Measurements from ENCODE around the gene FAM53B. TPM values are rescaled to one million over a fixed set of nuclear protein-coding genes. Genes with fewer than 3 reads are reported as not detected.

Gene FAM53B
- total RNA-seq, 1 experiment from 2014 or later: 13.7 TPM

- no peak overlapping the region for H3K4me3 Mint-ChIP-seq (ENCODE audit: unreplicated experiment)
- POLR2A ChIA-PET: no interaction called here
- Histone ChIP-seq H3K9me3 (no peaks in the 10 kb centered on the region), H3K4me1 (no peaks in the 10 kb centered on the region), H3K4me3 (ENCODE audit: low read depth, low read length) (no peak overlapping the region), H3K27me3 (replicated peaks; ENCODE audit: control insufficient read depth, insufficient read depth, low read length) (no peaks in the 10 kb centered on the region), H3K36me3 (ENCODE audit: control insufficient read depth, insufficient read depth, low read length) (no peaks in the 10 kb centered on the region)
- no peaks in the 10 kb centered on the region for H3K27me3 Mint-ChIP-seq (ENCODE audit: insufficient read depth, unreplicated experiment)
- TF ChIP-seq, protein P1, sequence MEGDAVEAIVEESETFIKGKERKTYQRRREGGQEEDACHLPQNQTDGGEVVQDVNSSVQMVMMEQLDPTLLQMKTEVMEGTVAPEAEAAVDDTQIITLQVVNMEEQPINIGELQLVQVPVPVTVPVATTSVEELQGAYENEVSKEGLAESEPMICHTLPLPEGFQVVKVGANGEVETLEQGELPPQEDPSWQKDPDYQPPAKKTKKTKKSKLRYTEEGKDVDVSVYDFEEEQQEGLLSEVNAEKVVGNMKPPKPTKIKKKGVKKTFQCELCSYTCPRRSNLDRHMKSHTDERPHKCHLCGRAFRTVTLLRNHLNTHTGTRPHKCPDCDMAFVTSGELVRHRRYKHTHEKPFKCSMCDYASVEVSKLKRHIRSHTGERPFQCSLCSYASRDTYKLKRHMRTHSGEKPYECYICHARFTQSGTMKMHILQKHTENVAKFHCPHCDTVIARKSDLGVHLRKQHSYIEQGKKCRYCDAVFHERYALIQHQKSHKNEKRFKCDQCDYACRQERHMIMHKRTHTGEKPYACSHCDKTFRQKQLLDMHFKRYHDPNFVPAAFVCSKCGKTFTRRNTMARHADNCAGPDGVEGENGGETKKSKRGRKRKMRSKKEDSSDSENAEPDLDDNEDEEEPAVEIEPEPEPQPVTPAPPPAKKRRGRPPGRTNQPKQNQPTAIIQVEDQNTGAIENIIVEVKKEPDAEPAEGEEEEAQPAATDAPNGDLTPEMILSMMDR (IDR thresholded peaks at IDR 0.05; ENCODE audit: insufficient read depth in 1 of 2, low read depth in 1 of 2, low read length in 1 of 2, severe bottlenecking in 1 of 2, unreplicated experiment in 1 of 2): no peak
- no peaks in the 10 kb centered on the region for H3K9me3 Mint-ChIP-seq (ENCODE audit: unreplicated experiment)
- H3K27ac Mint-ChIP-seq (ENCODE audit: unreplicated experiment): no peak overlapping the region
- BruUV-seq (replicated peaks): no TSS peak
- DNase-seq: no peak
- CTCF ChIA-PET: no interaction called here
- intact Hi-C loops (cut with micrococcal nuclease; ENCODE audit: unreplicated experiment): no loop called here
- H3K4me1 Mint-ChIP-seq (ENCODE audit: low read depth, unreplicated experiment): no peaks in the 10 kb centered on the region
- peaks cover 6% of the 10 kb centered on the region for H3K36me3 Mint-ChIP-seq (ENCODE audit: insufficient read depth, unreplicated experiment)
These were observed 55.8 kb downstream of the FAM53B start for GRCh38 chr10:124688386-124688785.

DNA sequence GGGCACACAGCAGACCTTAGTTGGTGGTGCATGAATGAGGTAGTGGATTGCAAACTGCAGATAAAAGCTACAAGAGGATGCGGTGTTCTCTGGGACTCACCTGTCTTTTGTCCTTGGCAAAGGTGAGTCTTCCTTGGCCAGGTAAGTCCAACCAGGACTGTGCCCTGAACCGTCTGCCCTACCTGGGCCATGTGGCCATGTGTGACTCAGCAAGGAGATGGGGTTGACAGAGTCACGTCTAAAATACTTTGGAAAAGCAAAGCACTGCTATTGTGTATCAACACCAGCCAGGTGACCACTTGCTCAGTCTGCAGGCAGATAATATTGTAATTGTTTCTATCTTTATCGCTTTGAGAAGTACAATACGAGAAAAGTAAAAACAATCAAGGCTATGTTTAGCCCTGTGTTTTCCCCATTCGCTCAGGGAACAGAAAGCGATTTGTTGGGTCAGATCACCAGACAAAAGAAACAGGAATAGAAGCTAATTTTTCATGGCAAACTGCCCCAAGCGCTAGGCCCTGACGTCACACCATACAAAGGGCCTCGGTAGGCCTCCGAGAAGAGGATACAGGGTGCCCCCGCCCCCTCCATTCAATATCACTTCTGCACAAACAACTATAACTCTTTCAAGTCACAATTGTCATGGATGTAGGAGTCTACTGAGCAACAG lies 57.3 kb downstream of the FAM53B start:
- H3K4me3 Mint-ChIP-seq (ENCODE audit: unreplicated experiment): no peak overlapping the region
- no peaks in the 10 kb centered on the region for H3K27me3 Mint-ChIP-seq (ENCODE audit: insufficient read depth, unreplicated experiment)
- TF ChIP-seq, protein P1 (IDR thresholded peaks at IDR 0.05; ENCODE audit: insufficient read depth in 1 of 2, low read depth in 1 of 2, low read length in 1 of 2, severe bottlenecking in 1 of 2, unreplicated experiment in 1 of 2): no peak
- Histone ChIP-seq H3K36me3 (ENCODE audit: control insufficient read depth, insufficient read depth, low read length) (no peaks in the 10 kb centered on the region), H3K27me3 (replicated peaks; ENCODE audit: control insufficient read depth, insufficient read depth, low read length) (no peaks in the 10 kb centered on the region), H3K9me3 (no peaks in the 10 kb centered on the region), H3K4me1 (no peaks in the 10 kb centered on the region), H3K4me3 (ENCODE audit: low read depth, low read length) (no peak overlapping the region)
- H3K27ac Mint-ChIP-seq (ENCODE audit: unreplicated experiment): no peak overlapping the region
- ChIA-PET POLR2A (no interaction called here), CTCF (no interaction called here)
- H3K4me1 Mint-ChIP-seq (ENCODE audit: low read depth, unreplicated experiment): no peaks in the 10 kb centered on the region
- H3K36me3 Mint-ChIP-seq (ENCODE audit: insufficient read depth, unreplicated experiment): peaks cover 6% of the 10 kb centered on the region
- BruUV-seq (replicated peaks): no TSS peak
- DNase-seq: no peak
- H3K9me3 Mint-ChIP-seq (ENCODE audit: unreplicated experiment): no peaks in the 10 kb centered on the region
- intact Hi-C loops (cut with micrococcal nuclease; ENCODE audit: unreplicated experiment): no loop called here

DNA sequence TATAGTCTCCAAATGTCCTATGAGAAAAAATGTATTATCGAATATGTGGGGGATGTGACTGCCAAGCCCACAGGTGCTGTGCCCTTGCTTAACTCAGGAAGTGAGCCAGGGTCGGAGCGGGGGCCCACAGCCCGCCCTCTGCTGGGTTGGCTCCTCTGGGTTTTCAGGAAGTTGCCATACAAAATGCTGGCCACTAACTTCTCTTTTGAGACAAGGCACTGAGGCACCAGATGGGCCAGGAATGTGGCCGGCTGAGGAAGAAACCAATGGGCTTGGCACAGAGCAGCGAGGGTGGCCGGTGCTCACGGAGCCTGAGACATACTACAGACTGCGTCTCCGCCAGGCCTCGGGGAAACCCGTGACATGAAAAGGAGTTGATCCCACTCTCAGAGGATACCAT lies 58.9 kb downstream of the FAM53B start:
- no peak for DNase-seq
- Histone ChIP-seq H3K9me3 (no peaks in the 10 kb centered on the region), H3K36me3 (ENCODE audit: control insufficient read depth, insufficient read depth, low read length) (peaks cover 4% of the 10 kb centered on the region; the same call in 1 of the 2 replicates), H3K4me1 (no peaks in the 10 kb centered on the region), H3K27me3 (replicated peaks; ENCODE audit: control insufficient read depth, insufficient read depth, low read length) (no peaks in the 10 kb centered on the region), H3K4me3 (ENCODE audit: low read depth, low read length) (no peak overlapping the region)
- BruUV-seq (replicated peaks): no TSS peak
- intact Hi-C loops (cut with micrococcal nuclease; ENCODE audit: unreplicated experiment): no loop called here
- TF ChIP-seq, protein P1 (IDR thresholded peaks at IDR 0.05; ENCODE audit: insufficient read depth in 1 of 2, low read depth in 1 of 2, low read length in 1 of 2, severe bottlenecking in 1 of 2, unreplicated experiment in 1 of 2): no peak
- POLR2A ChIA-PET: no interaction called here
- Mint-ChIP-seq H3K36me3 (ENCODE audit: insufficient read depth, unreplicated experiment) (peaks cover 12% of the 10 kb centered on the region), H3K4me3 (ENCODE audit: unreplicated experiment) (no peak overlapping the region), H3K27me3 (ENCODE audit: insufficient read depth, unreplicated experiment) (no peaks in the 10 kb centered on the region), H3K27ac (ENCODE audit: unreplicated experiment) (no peak overlapping the region), H3K9me3 (ENCODE audit: unreplicated experiment) (no peaks in the 10 kb centered on the region), H3K4me1 (ENCODE audit: low read depth, unreplicated experiment) (no peaks in the 10 kb centered on the region)
- CTCF ChIA-PET: no interaction called here
